Measurements from ENCODE around the gene RPS6KA4. TPM values are rescaled to one million over a fixed set of nuclear protein-coding genes. Genes with fewer than 3 reads are reported as not detected.

RPS6KA4 gene
- total RNA-seq, 1 donor from 2014 or later: 18.7 TPM

GRCh38 chr11:64357446-64357845 lies 1.5 kb upstream of the RPS6KA4 start:
- Mint-ChIP-seq H3K27ac (no peak overlapping the region), H3K36me3 (ENCODE audit: insufficient read depth) (peaks cover 2% of the 10 kb centered on the region), H3K4me1 (ENCODE audit: low read depth) (peaks cover 5% of the 10 kb centered on the region), H3K9me3 (ENCODE audit: low read depth) (no peaks in the 10 kb centered on the region), H3K27me3 (peaks cover 3% of the 10 kb centered on the region), H3K4me3 (ENCODE audit: low read depth) (no peak overlapping the region)
- TF ChIP-seq CTCF (IDR thresholded peaks at IDR 0.05; ENCODE audit: unreplicated experiment): no peak
- DNase-seq (ENCODE audit: low spot score, unreplicated experiment): no peak

GRCh38 chr11:64357904-64358535 lies 942 bp upstream of the RPS6KA4 start:
- Mint-ChIP-seq H3K4me3 (ENCODE audit: low read depth) (peak overlapping the region; percentile 41), H3K27ac (no peak overlapping the region), H3K36me3 (ENCODE audit: insufficient read depth) (peaks cover 3% of the 10 kb centered on the region), H3K27me3 (peaks cover 3% of the 10 kb centered on the region), H3K9me3 (ENCODE audit: low read depth) (no peaks in the 10 kb centered on the region), H3K4me1 (ENCODE audit: low read depth) (peaks cover 5% of the 10 kb centered on the region)
- DNase-seq (ENCODE audit: low spot score, unreplicated experiment): no peak
- TF ChIP-seq CTCF (IDR thresholded peaks at IDR 0.05; ENCODE audit: unreplicated experiment): no peak

- H3K27me3 Mint-ChIP-seq: peaks cover 3% of the 10 kb centered on the region
- peaks cover 7% of the 10 kb centered on the region for H3K36me3 Mint-ChIP-seq (ENCODE audit: insufficient read depth)
- DNase-seq (ENCODE audit: low spot score, unreplicated experiment): no peak
- TF ChIP-seq CTCF (IDR thresholded peaks at IDR 0.05; ENCODE audit: unreplicated experiment): no peak
- H3K4me1 Mint-ChIP-seq (ENCODE audit: low read depth): peaks cover 5% of the 10 kb centered on the region
- H3K4me3 Mint-ChIP-seq (ENCODE audit: low read depth): peak overlapping the region; percentile 41
- H3K27ac Mint-ChIP-seq: no peak overlapping the region
- H3K9me3 Mint-ChIP-seq (ENCODE audit: low read depth): no peaks in the 10 kb centered on the region
Observed at GRCh38 chr11:64358536-64358906, 441 bp upstream of the RPS6KA4 start.

GRCh38 chr11:64359712-64360445 lies 917 bp downstream of the RPS6KA4 start:
- peak overlapping the region; percentile 78 for H3K4me3 Mint-ChIP-seq (ENCODE audit: low read depth)
- peaks cover 3% of the 10 kb centered on the region for H3K27me3 Mint-ChIP-seq
- H3K36me3 Mint-ChIP-seq (ENCODE audit: insufficient read depth): peaks cover 11% of the 10 kb centered on the region
- no peaks in the 10 kb centered on the region for H3K9me3 Mint-ChIP-seq (ENCODE audit: low read depth)
- DNase-seq (ENCODE audit: low spot score, unreplicated experiment): no peak
- no peak overlapping the region for H3K27ac Mint-ChIP-seq
- no peak for TF ChIP-seq CTCF (IDR thresholded peaks at IDR 0.05; ENCODE audit: unreplicated experiment)
- peaks cover 5% of the 10 kb centered on the region for H3K4me1 Mint-ChIP-seq (ENCODE audit: low read depth)

GRCh38 chr11:64360448-64360921 lies 1.5 kb downstream of the RPS6KA4 start:
- H3K27me3 Mint-ChIP-seq: peaks cover 3% of the 10 kb centered on the region
- H3K4me1 Mint-ChIP-seq (ENCODE audit: low read depth): peaks cover 5% of the 10 kb centered on the region
- no peaks in the 10 kb centered on the region for H3K9me3 Mint-ChIP-seq (ENCODE audit: low read depth)
- TF ChIP-seq CTCF (IDR thresholded peaks at IDR 0.05; ENCODE audit: unreplicated experiment): no peak
- DNase-seq (ENCODE audit: low spot score, unreplicated experiment): no peak
- H3K27ac Mint-ChIP-seq: no peak overlapping the region
- peaks cover 11% of the 10 kb centered on the region for H3K36me3 Mint-ChIP-seq (ENCODE audit: insufficient read depth)
- peak overlapping the region; percentile 78 for H3K4me3 Mint-ChIP-seq (ENCODE audit: low read depth)
